ENCODE data around the gene SOHLH2.

DNA sequence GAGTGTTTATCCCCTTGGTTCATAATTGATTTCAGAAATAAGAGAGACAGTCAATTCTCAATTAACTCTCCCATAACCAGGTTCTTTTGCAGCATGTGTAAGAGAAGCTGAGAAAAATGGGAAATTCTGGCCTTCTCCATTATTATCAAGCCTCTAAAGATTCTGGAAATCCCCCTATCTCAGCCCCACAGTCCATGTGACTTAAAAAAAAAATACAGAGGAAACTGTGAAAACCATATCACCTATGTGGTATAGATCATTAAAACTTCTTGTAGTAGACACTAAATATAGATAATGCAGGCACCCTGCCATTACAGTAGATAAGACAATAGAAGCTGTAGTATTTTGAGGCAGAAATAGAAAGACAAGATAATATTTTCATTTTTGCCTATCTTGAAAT lies 34.3 kb upstream of the SOHLH2 start:
- TF ChIP-seq, protein P1, sequence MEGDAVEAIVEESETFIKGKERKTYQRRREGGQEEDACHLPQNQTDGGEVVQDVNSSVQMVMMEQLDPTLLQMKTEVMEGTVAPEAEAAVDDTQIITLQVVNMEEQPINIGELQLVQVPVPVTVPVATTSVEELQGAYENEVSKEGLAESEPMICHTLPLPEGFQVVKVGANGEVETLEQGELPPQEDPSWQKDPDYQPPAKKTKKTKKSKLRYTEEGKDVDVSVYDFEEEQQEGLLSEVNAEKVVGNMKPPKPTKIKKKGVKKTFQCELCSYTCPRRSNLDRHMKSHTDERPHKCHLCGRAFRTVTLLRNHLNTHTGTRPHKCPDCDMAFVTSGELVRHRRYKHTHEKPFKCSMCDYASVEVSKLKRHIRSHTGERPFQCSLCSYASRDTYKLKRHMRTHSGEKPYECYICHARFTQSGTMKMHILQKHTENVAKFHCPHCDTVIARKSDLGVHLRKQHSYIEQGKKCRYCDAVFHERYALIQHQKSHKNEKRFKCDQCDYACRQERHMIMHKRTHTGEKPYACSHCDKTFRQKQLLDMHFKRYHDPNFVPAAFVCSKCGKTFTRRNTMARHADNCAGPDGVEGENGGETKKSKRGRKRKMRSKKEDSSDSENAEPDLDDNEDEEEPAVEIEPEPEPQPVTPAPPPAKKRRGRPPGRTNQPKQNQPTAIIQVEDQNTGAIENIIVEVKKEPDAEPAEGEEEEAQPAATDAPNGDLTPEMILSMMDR (IDR thresholded peaks at IDR 0.05): no peak
- TF ChIP-seq POLR2A (IDR thresholded peaks at IDR 0.05; ENCODE audit: low read depth) (no peak), POLR2AphosphoS5 (IDR thresholded peaks at IDR 0.05) (no peak)
